Tibial artery (tissue), 4 donors: Measurements from ENCODE around the gene FCHSD2.

ENCODE experiments used
- DNase-seq, 2 donors: peaks; one replicate each; pipeline ENCODE4 v3.0.0-alpha.2; 2019
- H3K27ac ChIP-seq, 2 donors: fragments of 200-600 bp; sonication (generic) in 1 of 2; 1 replicate in 1 of 2; 2 replicates in 1 of 2; pipeline ENCODE4 v1.5.1; 2018 to 2019; ENCODE audit warnings: mild to moderate bottlenecking in 1 of 2
- H3K27me3 ChIP-seq, 2 donors: fragments of 200-600 bp; sonication (generic) in 1 of 2; one replicate each; pipeline versions ENCODE4 v1.5.1 to v1.6.0; 2016 to 2019
- H3K36me3 ChIP-seq, 3 donors: fragments of 200-600 bp; sonication (generic) in 2 of 3; one replicate each; pipeline ENCODE4 v1.5.1; 2016 to 2019; ENCODE audit warnings: mild to moderate bottlenecking in 2 of 3
- H3K4me1 ChIP-seq, 4 donors: fragments of 200-600 bp; sonication (generic) in 2 of 4; 1 replicate in 3 of 4; 2 replicates in 1 of 4; pipeline ENCODE4 v1.5.1; 2016 to 2019
- H3K4me3 ChIP-seq, 2 donors: fragments of 200-600 bp; sonication (generic) in 1 of 2; 1 replicate in 1 of 2; 2 replicates in 1 of 2; pipeline ENCODE4 v1.5.1; 2018 to 2019; ENCODE audit warnings: mild to moderate bottlenecking in 2 of 2
- H3K9me3 ChIP-seq, 3 donors: fragments of 200-600 bp; sonication (generic) in 1 of 3; one replicate each; pipeline ENCODE4 v1.5.1; 2016 to 2019
- intact Hi-C: fragments of 100-400 bp; cut with DNase I; formaldehyde crosslinking; loops from one replicate; pipeline ENCODE4 v1.15.0; 2023; ENCODE audit warnings: low total_unique reads
- TF ChIP-seq, protein P1 (sequence below), 2 experiments: fragments of 200-600 bp in 1 of 2; fragments of 450-650 bp in 1 of 2; IDR thresholded peaks; one replicate each; pipeline ENCODE4 v1.5.1; 2017 to 2019; ENCODE audit warnings: antibody characterized with exemption in 2 of 2, mild to moderate bottlenecking in 1 of 2, moderate library complexity in 1 of 2

Gene FCHSD2

GRCh38 chr11:72864702-72865655, 277.1 kb downstream of the FCHSD2 start:
- DNase-seq: no peak
- intact Hi-C loops: loop anchor here (10.0 kb wide), 1 partner anchor 60 kb away; no protein-coding TSS in a partner anchor
- TF ChIP-seq, protein P1, sequence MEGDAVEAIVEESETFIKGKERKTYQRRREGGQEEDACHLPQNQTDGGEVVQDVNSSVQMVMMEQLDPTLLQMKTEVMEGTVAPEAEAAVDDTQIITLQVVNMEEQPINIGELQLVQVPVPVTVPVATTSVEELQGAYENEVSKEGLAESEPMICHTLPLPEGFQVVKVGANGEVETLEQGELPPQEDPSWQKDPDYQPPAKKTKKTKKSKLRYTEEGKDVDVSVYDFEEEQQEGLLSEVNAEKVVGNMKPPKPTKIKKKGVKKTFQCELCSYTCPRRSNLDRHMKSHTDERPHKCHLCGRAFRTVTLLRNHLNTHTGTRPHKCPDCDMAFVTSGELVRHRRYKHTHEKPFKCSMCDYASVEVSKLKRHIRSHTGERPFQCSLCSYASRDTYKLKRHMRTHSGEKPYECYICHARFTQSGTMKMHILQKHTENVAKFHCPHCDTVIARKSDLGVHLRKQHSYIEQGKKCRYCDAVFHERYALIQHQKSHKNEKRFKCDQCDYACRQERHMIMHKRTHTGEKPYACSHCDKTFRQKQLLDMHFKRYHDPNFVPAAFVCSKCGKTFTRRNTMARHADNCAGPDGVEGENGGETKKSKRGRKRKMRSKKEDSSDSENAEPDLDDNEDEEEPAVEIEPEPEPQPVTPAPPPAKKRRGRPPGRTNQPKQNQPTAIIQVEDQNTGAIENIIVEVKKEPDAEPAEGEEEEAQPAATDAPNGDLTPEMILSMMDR (IDR thresholded peaks at IDR 0.05): no peak
- Histone ChIP-seq H3K4me1 (peaks cover 0 to 78% (median 28%) of the 10 kb centered on the region in 4 donors), H3K9me3 (no peaks in the 10 kb centered on the region), H3K4me3 (no peak overlapping the region), H3K27me3 (no peaks in the 10 kb centered on the region), H3K36me3 (peaks cover 0 to 9% (median 5%) of the 10 kb centered on the region in 3 donors), H3K27ac (peak overlapping the region; percentile 23 to 64)

DNA sequence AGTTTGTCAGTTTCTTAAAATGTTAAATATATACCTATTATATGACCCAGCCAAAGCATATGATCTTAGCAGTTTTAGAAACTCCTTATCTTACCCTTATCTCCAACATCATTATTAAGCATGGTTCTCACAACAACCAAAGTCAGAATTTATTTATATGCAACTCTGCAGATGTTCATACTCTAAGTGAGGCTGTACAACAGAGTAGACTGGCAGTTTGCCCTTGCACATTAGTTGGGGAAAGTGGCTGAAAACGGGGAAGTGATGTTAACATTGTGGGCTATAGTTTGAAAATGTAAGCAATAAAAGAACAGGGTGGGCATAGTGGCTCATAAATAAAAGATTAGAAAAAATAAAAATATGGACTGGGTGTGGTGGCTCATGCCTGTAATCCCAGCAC, 278.2 kb downstream of the FCHSD2 start:
- no peak overlapping the region for H3K4me3 ChIP-seq
- no peaks in the 10 kb centered on the region for H3K27me3 ChIP-seq
- intact Hi-C loops: loop anchor here (10.0 kb wide), 1 partner anchor 61 kb away; no protein-coding TSS in a partner anchor
- TF ChIP-seq, protein P1 (IDR thresholded peaks at IDR 0.05): no peak
- no peaks in the 10 kb centered on the region for H3K9me3 ChIP-seq
- peaks cover 0 to 81% (median 28%) of the 10 kb centered on the region in 4 donors for H3K4me1 ChIP-seq
- no peak for DNase-seq
- H3K36me3 ChIP-seq: peaks cover 0 to 9% (median 5%) of the 10 kb centered on the region in 3 donors
- peak overlapping the region; percentile 23 to 64 for H3K27ac ChIP-seq

DNA sequence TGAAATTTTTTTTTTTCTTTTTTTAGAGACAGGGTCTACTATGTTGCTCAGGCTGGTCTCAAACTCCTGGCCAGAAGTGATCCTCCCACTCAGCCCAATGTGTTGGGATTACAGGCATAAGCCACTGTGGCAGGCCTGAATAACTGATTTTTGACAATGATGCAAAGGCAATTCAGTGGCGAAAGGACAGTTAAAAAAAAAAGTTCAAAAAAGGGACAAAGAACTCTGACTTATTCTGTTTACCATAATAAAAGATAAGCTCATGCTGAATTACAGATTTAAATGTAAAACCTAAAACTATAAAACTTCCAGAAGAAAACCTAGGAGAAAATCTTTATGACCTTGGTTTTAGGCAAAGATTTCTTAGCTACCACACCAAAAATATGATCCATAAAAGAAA, 279.0 kb downstream of the FCHSD2 start:
- no peak for DNase-seq
- intact Hi-C loops: loop anchor here (10.0 kb wide), 1 partner anchor 62 kb away; no protein-coding TSS in a partner anchor
- Histone ChIP-seq H3K27me3 (no peaks in the 10 kb centered on the region), H3K4me3 (no peak overlapping the region), H3K4me1 (peaks cover 0 to 89% (median 28%) of the 10 kb centered on the region in 4 donors), H3K27ac (peak overlapping the region; percentile 11 to 64), H3K9me3 (no peaks in the 10 kb centered on the region), H3K36me3 (peaks cover 0 to 9% (median 1%) of the 10 kb centered on the region in 3 donors)
- TF ChIP-seq, protein P1 (IDR thresholded peaks at IDR 0.05): no peak

- Histone ChIP-seq H3K4me1 (peaks cover 0 to 95% (median 29%) of the 10 kb centered on the region in 4 donors), H3K27ac (peak overlapping the region; percentile 2 to 64), H3K36me3 (no peaks in the 10 kb centered on the region), H3K9me3 (no peaks in the 10 kb centered on the region), H3K4me3 (no peak overlapping the region), H3K27me3 (no peaks in the 10 kb centered on the region)
- DNase-seq: no peak
- intact Hi-C loops: loop anchor here (10.0 kb wide), 1 partner anchor 64 kb away; no protein-coding TSS in a partner anchor
- TF ChIP-seq, protein P1 (IDR thresholded peaks at IDR 0.05): no peak
Measured at GRCh38 chr11:72860592-72860991, 281.5 kb downstream of the FCHSD2 start.

- H3K4me3 ChIP-seq: no peak overlapping the region
- H3K36me3 ChIP-seq: no peaks in the 10 kb centered on the region
- H3K9me3 ChIP-seq: no peaks in the 10 kb centered on the region
- no peak for DNase-seq
- no peaks in the 10 kb centered on the region for H3K27me3 ChIP-seq
- peak overlapping the region; percentile 34 to 64 for H3K27ac ChIP-seq
- TF ChIP-seq, protein P1 (IDR thresholded peaks at IDR 0.05): no peak
- H3K4me1 ChIP-seq: peaks cover 0 to 95% (median 25%) of the 10 kb centered on the region in 4 donors
- intact Hi-C loops: loop anchor here (10.0 kb wide), 1 partner anchor 65 kb away; no protein-coding TSS in a partner anchor
Measured at GRCh38 chr11:72860010-72860409, 282.1 kb downstream of the FCHSD2 start.
